Fibroblast of skin of right biceps (primary cell): ENCODE measurements around the gene CBLN3.
A peak's percentile ranks its signal among the peaks of the same experiment; 100 is the strongest.

ENCODE experiments used
- DNase-seq: peaks from one replicate; pipeline ENCODE4 v3.0.0-alpha.2; 2013

Gene CBLN3

GRCh38 chr14:24378981-24379906 is 50.2 kb downstream of the CBLN3 start:
- no peak for DNase-seq

DNA sequence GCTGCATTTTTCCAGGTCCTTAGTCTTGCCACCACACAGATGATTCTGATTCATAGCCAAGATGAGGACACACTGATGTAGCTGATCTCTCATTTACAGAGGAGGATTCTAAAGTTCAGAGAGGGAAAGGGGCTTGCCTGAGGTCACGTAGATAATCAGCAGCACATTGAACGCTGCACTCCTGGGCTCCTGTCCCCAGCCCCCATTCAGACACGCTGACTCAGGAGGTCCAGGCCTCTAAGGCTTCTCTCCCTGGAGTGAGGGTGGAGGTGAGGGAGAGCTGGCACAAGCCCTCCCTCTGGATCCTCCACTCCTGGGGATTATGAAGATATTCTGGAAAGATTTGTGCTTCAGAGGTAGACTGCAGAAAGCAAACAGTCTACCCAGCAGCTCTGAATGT is 51.1 kb downstream of the CBLN3 start:
- no peak for DNase-seq

DNA sequence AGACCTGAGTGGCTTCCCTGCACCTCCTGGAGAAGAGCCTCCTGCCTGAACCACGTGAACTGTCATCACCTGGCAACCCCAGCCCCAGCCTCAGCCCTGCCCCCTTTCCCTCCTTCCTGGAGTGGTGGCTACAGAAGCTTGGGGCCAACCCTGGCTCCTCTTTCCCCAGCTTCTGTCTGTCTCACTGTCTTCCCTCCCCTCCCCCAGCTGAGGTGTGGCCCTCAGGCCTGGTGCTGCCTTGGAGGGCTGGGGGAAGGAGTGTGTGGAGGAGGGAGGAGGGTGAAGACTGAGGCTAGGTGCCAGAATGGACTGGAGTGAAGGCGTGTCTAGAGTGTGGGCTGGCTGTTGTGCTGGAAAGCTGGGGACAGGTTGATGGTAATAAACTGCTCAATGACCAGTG is 51.8 kb downstream of the CBLN3 start:
- peak; percentile 26 for DNase-seq

DNA sequence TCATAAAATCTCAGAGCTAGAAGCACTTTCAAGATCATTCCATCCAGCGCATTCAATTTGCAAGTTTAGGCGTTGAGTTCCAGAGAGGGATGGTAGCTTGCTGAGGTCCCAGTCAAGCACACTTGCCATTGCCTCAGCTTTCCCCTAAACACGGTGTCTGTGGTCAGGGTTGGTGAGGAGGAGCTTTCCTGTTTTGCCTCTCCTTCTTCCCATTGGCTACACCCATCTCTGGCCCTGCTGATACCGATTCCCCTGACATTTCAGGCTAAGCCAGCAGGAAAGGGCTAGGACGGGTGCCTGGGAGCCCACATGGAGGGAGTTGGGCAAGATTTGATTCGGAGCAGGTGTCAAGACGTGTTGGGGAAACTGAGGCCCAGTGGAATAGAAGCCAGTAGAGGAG is 52.3 kb downstream of the CBLN3 start:
- no peak for DNase-seq
